ENCODE data around the gene COLEC11. TPM values are rescaled to one million over a fixed set of nuclear protein-coding genes. Genes with fewer than 3 reads are reported as not detected.

Gene COLEC11
- total and polyA plus RNA-seq, 2 experiments from 2014 or later, result 4.7 to 5.1 TPM

DNA sequence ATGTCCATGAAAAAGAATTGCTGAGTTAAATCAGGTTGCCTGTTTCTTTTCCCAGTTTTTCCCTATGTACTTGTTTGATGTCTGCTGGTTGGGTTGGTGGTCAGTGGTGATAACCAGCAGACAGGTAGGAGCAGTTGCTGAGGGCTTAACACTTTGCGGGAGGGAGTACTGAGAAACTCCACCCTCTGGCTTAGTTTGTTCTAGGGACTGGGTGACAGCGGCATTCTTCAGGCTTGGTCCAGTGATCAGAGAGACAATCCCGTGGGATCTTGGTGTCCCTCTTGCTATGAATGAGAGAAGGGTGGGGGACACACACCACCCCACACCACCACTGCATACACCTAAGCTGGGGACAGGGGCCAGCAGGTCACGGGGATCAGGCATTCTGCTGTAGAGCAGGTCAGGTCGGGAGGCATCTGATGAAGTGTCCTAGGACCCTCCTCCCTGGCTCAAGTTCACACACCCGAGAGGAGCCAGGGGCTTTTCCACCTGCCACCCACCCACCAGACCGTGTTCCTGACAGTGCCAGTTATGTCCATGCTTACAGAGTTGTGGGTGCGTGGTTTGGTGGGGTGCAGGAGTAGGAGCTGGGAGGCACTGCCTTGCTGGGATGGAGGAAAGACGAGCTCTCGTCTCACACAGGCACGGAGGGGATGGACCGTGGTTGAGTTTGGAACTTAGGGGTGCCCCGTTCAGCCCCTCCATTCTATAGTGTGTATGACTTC lies 41.8 kb downstream of the COLEC11 start:
- Histone ChIP-seq H3K4me3 (no peak overlapping the region), H3K4me1 (ENCODE audit: low read depth) (no peaks in the 10 kb centered on the region), H3K27me3 (no peaks in the 10 kb centered on the region), H3K36me3 (no peaks in the 10 kb centered on the region), H3K9me3 (ENCODE audit: low read depth) (no peaks in the 10 kb centered on the region), H3K27ac (no peak overlapping the region)
- TF ChIP-seq, protein P1, sequence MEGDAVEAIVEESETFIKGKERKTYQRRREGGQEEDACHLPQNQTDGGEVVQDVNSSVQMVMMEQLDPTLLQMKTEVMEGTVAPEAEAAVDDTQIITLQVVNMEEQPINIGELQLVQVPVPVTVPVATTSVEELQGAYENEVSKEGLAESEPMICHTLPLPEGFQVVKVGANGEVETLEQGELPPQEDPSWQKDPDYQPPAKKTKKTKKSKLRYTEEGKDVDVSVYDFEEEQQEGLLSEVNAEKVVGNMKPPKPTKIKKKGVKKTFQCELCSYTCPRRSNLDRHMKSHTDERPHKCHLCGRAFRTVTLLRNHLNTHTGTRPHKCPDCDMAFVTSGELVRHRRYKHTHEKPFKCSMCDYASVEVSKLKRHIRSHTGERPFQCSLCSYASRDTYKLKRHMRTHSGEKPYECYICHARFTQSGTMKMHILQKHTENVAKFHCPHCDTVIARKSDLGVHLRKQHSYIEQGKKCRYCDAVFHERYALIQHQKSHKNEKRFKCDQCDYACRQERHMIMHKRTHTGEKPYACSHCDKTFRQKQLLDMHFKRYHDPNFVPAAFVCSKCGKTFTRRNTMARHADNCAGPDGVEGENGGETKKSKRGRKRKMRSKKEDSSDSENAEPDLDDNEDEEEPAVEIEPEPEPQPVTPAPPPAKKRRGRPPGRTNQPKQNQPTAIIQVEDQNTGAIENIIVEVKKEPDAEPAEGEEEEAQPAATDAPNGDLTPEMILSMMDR (IDR thresholded peaks at IDR 0.05; ENCODE audit: low read depth, low read length), result no peak
- DNase-seq (ENCODE audit: low read depth in 1 of 2, low spot score in 1 of 2), result no peak

DNA sequence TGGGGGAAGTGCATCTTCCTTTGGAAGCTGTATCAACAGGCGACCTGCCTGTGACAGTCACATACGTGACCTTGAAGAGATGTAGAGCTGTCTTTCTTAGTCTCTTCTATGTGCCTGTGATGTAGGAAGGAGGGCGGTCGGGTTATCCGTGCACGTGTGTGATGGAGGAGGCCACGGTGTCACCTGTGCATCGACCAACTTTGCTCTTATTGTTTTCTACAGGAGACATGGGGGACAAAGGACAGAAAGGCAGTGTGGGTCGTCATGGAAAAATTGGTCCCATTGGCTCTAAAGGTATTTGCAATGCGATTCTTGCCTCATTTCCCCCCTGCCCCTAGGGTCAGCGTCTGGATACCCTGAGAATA lies 42.4 kb downstream of the COLEC11 start:
- Histone ChIP-seq H3K9me3 (ENCODE audit: low read depth) (no peaks in the 10 kb centered on the region), H3K4me3 (no peak overlapping the region), H3K27ac (no peak overlapping the region), H3K27me3 (no peaks in the 10 kb centered on the region), H3K36me3 (no peaks in the 10 kb centered on the region), H3K4me1 (ENCODE audit: low read depth) (no peaks in the 10 kb centered on the region)
- TF ChIP-seq, protein P1 (IDR thresholded peaks at IDR 0.05; ENCODE audit: low read depth, low read length), result no peak
- DNase-seq (ENCODE audit: low read depth in 1 of 2, low spot score in 1 of 2), result no peak

DNA sequence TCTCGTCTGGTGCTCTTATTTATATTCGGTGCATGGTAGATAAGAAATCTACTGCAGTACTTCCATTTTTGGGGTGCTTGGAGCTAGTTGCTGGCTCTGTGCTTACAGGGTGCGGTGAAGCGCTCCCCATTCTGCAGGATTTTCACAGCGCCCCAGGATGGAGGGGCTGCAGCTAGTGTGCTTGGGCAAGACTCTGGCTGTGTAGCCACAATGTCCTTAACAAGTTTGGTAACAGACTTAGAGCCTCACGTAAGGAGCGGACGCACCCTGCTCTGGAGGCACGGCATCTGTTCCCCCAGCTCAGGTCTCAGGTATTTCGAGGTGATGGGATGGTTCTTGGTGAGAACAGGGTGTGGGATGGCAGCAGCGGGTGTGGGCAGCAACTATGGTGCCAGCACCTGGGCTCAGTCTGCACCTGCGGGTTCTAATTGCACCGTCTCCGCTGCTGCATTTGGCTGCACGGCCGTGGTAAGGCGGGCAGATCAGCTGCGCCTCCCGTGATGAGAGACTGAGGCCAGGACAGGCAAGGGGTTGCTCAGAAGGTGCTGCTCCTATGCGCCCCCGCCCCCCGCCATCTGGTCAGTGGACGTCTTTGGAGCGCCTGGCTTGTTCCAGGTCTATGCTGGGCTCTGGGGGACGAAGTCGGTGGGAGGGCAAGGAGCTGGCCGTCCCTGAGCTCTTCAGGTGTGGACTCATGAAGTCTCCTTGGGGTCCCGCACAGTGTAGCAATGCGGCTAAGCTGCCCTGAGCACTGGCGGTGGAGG lies 43.0 kb downstream of the COLEC11 start:
- no peak overlapping the region for H3K4me3 ChIP-seq
- DNase-seq (ENCODE audit: low read depth in 1 of 2, low spot score in 1 of 2), result no peak
- no peaks in the 10 kb centered on the region for H3K9me3 ChIP-seq (ENCODE audit: low read depth)
- TF ChIP-seq, protein P1 (IDR thresholded peaks at IDR 0.05; ENCODE audit: low read depth, low read length), result no peak
- no peaks in the 10 kb centered on the region for H3K36me3 ChIP-seq
- H3K27me3 ChIP-seq, result no peaks in the 10 kb centered on the region
- no peak overlapping the region for H3K27ac ChIP-seq
- no peaks in the 10 kb centered on the region for H3K4me1 ChIP-seq (ENCODE audit: low read depth)

DNA sequence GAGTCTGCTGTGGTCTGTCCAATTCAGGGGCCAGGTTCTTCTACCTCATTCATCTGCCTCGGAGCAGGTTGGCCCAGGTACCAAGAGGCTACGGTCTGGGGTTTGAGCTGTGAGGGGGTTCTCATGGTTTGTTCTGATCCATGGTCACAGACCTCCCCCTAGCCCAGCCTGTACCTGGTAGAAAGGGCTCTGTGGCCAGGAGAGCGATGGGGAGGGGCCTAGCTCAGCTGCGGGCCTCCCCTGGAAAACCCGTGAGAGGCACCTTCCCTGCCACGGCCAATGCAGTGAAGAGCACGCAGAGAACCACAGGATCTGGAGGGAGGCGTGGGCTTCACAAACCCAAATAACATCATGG lies 43.5 kb downstream of the COLEC11 start:
- Histone ChIP-seq H3K4me1 (ENCODE audit: low read depth) (no peaks in the 10 kb centered on the region), H3K4me3 (no peak overlapping the region), H3K27me3 (no peaks in the 10 kb centered on the region), H3K27ac (no peak overlapping the region), H3K9me3 (ENCODE audit: low read depth) (no peaks in the 10 kb centered on the region), H3K36me3 (no peaks in the 10 kb centered on the region)
- no peak for DNase-seq (ENCODE audit: low read depth in 1 of 2, low spot score in 1 of 2)
- TF ChIP-seq, protein P1 (IDR thresholded peaks at IDR 0.05; ENCODE audit: low read depth, low read length), result no peak

DNA sequence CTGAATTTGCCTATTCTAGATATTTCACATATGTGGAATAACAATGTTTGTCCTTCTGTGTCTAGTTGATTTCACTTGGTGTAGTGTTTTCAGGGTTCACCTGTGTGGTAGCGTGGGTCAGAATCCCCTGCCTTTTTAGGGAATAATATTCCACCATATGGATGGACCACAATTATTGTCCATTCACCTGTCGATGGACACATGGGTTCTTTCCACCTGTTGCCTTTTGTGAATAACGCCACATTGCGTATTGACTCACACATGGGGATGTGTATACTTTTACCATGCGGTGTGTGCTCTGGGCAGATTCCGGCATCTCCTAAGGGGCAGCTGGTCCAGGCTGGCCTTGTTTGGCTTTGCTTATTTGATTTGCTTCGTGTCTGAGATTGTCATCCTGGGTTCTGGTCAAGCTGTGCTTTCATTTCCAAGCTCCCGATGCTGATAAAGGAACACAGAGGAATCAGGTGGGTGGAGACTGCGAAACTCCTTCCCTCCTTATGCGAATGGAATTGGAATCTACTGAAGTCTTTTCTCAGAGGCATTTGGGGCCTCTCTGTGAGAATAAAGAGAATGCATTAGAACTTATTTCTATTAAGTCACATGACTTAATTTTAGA lies 44.2 kb downstream of the COLEC11 start:
- H3K27me3 ChIP-seq, result no peaks in the 10 kb centered on the region
- DNase-seq (ENCODE audit: low read depth in 1 of 2, low spot score in 1 of 2), result no peak

More for the DNA sequence above, 44.2 kb downstream of the COLEC11 start:
- Histone ChIP-seq H3K4me1 (ENCODE audit: low read depth) (no peaks in the 10 kb centered on the region), H3K27ac (no peak overlapping the region), H3K9me3 (ENCODE audit: low read depth) (no peaks in the 10 kb centered on the region), H3K4me3 (no peak overlapping the region), H3K36me3 (no peaks in the 10 kb centered on the region)
- TF ChIP-seq, protein P1 (IDR thresholded peaks at IDR 0.05; ENCODE audit: low read depth, low read length), result no peak

Measured in cardiac muscle cell (in vitro differentiated cells and primary cell).